ENCODE results near the gene KLK12.

KLK12 gene

DNA sequence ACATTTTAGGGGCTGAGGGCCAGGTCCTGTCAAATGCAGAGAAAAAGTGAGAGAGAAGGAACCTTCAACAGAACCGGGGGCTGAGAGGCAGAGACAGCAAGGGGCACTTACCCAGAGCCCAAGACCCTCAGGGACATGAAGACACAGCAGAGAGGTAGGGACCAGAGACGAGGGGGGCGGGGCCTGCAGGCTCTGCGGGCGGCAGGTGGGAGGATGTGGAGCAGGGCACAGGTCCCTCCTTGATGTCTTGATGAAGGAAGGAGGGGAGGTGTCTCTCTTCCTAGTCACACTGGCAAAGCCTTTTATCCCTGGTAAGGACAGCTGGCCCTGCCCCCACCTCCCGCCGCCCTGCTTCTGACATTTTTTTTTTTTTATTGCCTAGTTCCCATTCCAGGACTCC, 47.8 kb upstream of the KLK12 start, which contains the start of gene KLK14:
TSS of gene KLK14 (minus strand) at position 277 of the 400 bp plus-strand sequence. CDS start at position 4, 273 bp downstream.
- no peak within 1 kb of the TSS for H2BK5ac ChIP-seq (ENCODE audit: low read depth, low read length, poor library complexity, severe bottlenecking)
- H3K4ac ChIP-seq (ENCODE audit: low read depth in 1 of 2, low read length in 2 of 2) = no peak within 1 kb of the TSS
- no peak within 1 kb of the TSS for H2AK5ac ChIP-seq (ENCODE audit: low read length, severe bottlenecking)
- no peaks in the 10 kb centered on the region for H3K36me3 ChIP-seq (ENCODE audit: control insufficient read depth in 1 of 2, insufficient read depth in 2 of 2, low read depth in 1 of 2, low read length in 2 of 2)
- WGBS = 43% methylated on average over 3 of the region's 7 CpGs
- H2BK120ac ChIP-seq (ENCODE audit: low read depth, low read length) = no peak within 1 kb of the TSS
- no peak within 1 kb of the TSS for H2AFZ ChIP-seq (ENCODE audit: low read depth, low read length)
- no peak within 1 kb of the TSS for H2BK15ac ChIP-seq (ENCODE audit: low read depth, poor library complexity, severe bottlenecking)
- H3K14ac ChIP-seq (ENCODE audit: low read length in 2 of 2) = no peak within 1 kb of the TSS
- H3K79me1 ChIP-seq (replicated peaks; ENCODE audit: low read length, poor library complexity, severe bottlenecking) = no peaks in the 10 kb centered on the region
- peaks cover 0 to 30% of the 10 kb centered on the region in 2 experiments for H3K27me3 ChIP-seq (ENCODE audit: control insufficient read depth in 1 of 2, insufficient read depth in 1 of 2, low read length in 2 of 2)
- H3K23ac ChIP-seq (ENCODE audit: low read length in 2 of 2) = no peak within 1 kb of the TSS
- no peak within 1 kb of the TSS for H3K27ac ChIP-seq (ENCODE audit: low read length, poor library complexity, severe bottlenecking)
- no peak within 1 kb of the TSS for H4K91ac ChIP-seq (ENCODE audit: low read length)
- DNase-seq = no peak
- H3K9ac ChIP-seq (ENCODE audit: low read length) = no peak within 1 kb of the TSS
- H2BK12ac ChIP-seq (ENCODE audit: low read length in 2 of 2) = no peak within 1 kb of the TSS
- H3K4me2 ChIP-seq (ENCODE audit: low read length, poor library complexity, severe bottlenecking) = no peak within 1 kb of the TSS
- no peaks in the 10 kb centered on the region for H3K9me3 ChIP-seq (ENCODE audit: control insufficient read depth, low read length)
- no peaks in the 10 kb centered on the region for H3K4me1 ChIP-seq (ENCODE audit: control insufficient read depth, insufficient read depth, low read depth, low read length)
- H3K18ac ChIP-seq (ENCODE audit: low read depth in 1 of 2, low read length in 2 of 2) = no peak within 1 kb of the TSS
- H3K4me3 ChIP-seq (ENCODE audit: insufficient read depth in 1 of 2, low read depth in 1 of 2, low read length in 2 of 2) = no peak within 1 kb of the TSS
- no peak within 1 kb of the TSS for H4K8ac ChIP-seq (ENCODE audit: low read length)

- Histone ChIP-seq H3K18ac (ENCODE audit: low read depth in 1 of 2, low read length in 2 of 2) (no peak overlapping the region), H3K36me3 (ENCODE audit: control insufficient read depth in 1 of 2, insufficient read depth in 2 of 2, low read depth in 1 of 2, low read length in 2 of 2) (no peaks in the 10 kb centered on the region), H2BK12ac (ENCODE audit: low read length in 2 of 2) (no peak overlapping the region), H3K9me3 (ENCODE audit: control insufficient read depth, low read length) (no peaks in the 10 kb centered on the region), H3K79me1 (replicated peaks; ENCODE audit: low read length, poor library complexity, severe bottlenecking) (no peaks in the 10 kb centered on the region), H2AK5ac (ENCODE audit: low read length, severe bottlenecking) (no peak overlapping the region), H3K9ac (ENCODE audit: low read length) (no peak overlapping the region), H3K4me3 (ENCODE audit: insufficient read depth in 1 of 2, low read depth in 1 of 2, low read length in 2 of 2) (no peak overlapping the region), H2BK120ac (ENCODE audit: low read depth, low read length) (no peak overlapping the region), H3K27ac (ENCODE audit: low read length, poor library complexity, severe bottlenecking) (no peak overlapping the region), H2BK5ac (ENCODE audit: low read depth, low read length, poor library complexity, severe bottlenecking) (no peak overlapping the region), H3K4me1 (ENCODE audit: control insufficient read depth, insufficient read depth, low read depth, low read length) (no peaks in the 10 kb centered on the region), H3K23ac (ENCODE audit: low read length in 2 of 2) (no peak overlapping the region), H4K8ac (ENCODE audit: low read length) (no peak overlapping the region), H3K4ac (ENCODE audit: low read depth in 1 of 2, low read length in 2 of 2) (no peak overlapping the region), H3K27me3 (ENCODE audit: control insufficient read depth in 1 of 2, insufficient read depth in 1 of 2, low read length in 2 of 2) (peaks cover 0 to 30% of the 10 kb centered on the region in 2 experiments), H4K91ac (ENCODE audit: low read length) (no peak overlapping the region), H3K14ac (ENCODE audit: low read length in 2 of 2) (no peak overlapping the region), H2BK15ac (ENCODE audit: low read depth, poor library complexity, severe bottlenecking) (no peak overlapping the region), H3K4me2 (ENCODE audit: low read length, poor library complexity, severe bottlenecking) (no peak overlapping the region), H2AFZ (ENCODE audit: low read depth, low read length) (no peak overlapping the region)
- DNase-seq = no peak
- WGBS = 90% methylated on average over 7 of the region's 14 CpGs
These were observed 46.7 kb upstream of the KLK12 start for GRCh38 chr19:51081476-51081875.

DNA sequence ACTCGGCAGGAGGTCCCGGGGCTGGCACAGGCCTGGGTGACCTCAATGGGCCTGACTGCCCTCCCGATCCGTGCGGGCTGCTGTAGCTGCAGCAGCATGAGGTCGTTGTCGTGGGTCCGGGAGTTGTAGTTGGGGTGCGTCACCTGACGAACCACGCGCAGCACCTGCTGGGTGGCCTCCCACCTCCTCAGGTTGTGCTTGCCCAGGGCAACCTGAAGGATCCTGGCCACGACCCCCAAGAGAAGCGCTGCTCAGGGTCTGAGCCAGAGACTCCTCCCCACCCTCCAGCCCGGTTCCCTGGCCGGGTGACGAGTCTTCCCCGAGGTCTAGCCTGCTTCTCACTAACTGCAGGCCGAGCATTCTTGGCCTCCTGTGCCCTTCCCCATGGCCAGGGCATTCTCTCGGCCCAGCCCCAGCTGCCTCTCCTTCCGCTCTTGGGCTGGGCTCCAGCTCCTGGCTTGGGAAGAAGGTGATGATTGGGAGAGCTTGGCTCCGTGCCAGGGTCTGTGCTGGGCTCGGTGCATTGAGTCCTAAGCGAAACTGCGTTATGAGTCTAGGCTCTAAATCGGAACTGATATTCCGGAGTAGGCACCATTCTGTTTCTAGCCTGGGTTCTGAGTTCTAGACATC, 44.8 kb upstream of the KLK12 start:
- Histone ChIP-seq H3K9ac (ENCODE audit: low read length) (no peak overlapping the region), H2BK5ac (ENCODE audit: low read depth, low read length, poor library complexity, severe bottlenecking) (no peak overlapping the region)
- WGBS = 89% methylated on average over 27 of the region's 27 CpGs

GRCh38 chr19:51078731-51079130, 43.9 kb upstream of the KLK12 start:
- H4K91ac ChIP-seq (ENCODE audit: low read length) = no peak overlapping the region
- no peak overlapping the region for H3K23ac ChIP-seq (ENCODE audit: low read length in 2 of 2)
- no peaks in the 10 kb centered on the region for H3K36me3 ChIP-seq (ENCODE audit: control insufficient read depth in 1 of 2, insufficient read depth in 2 of 2, low read depth in 1 of 2, low read length in 2 of 2)
- H3K9me3 ChIP-seq (ENCODE audit: control insufficient read depth, low read length) = peaks cover 7% of the 10 kb centered on the region
- no peak overlapping the region for H2AFZ ChIP-seq (ENCODE audit: low read depth, low read length)
- no peak overlapping the region for H3K14ac ChIP-seq (ENCODE audit: low read length in 2 of 2)
- no peak overlapping the region for H2BK15ac ChIP-seq (ENCODE audit: low read depth, poor library complexity, severe bottlenecking)
- H4K8ac ChIP-seq (ENCODE audit: low read length) = no peak overlapping the region
- H3K27ac ChIP-seq (ENCODE audit: low read length, poor library complexity, severe bottlenecking) = no peak overlapping the region
- H3K18ac ChIP-seq (ENCODE audit: low read depth in 1 of 2, low read length in 2 of 2) = no peak overlapping the region
- no peak overlapping the region for H2BK120ac ChIP-seq (ENCODE audit: low read depth, low read length)
- no peak overlapping the region for H2BK12ac ChIP-seq (ENCODE audit: low read length in 2 of 2)
- H3K79me1 ChIP-seq (replicated peaks; ENCODE audit: low read length, poor library complexity, severe bottlenecking) = no peaks in the 10 kb centered on the region
- 81% methylated on average over 6 of the region's 6 CpGs for WGBS
- H3K27me3 ChIP-seq (ENCODE audit: control insufficient read depth in 1 of 2, insufficient read depth in 1 of 2, low read length in 2 of 2) = peaks cover 0 to 23% of the 10 kb centered on the region in 2 experiments
- H3K9ac ChIP-seq (ENCODE audit: low read length) = no peak overlapping the region
- no peak for DNase-seq
- no peak overlapping the region for H3K4me3 ChIP-seq (ENCODE audit: insufficient read depth in 1 of 2, low read depth in 1 of 2, low read length in 2 of 2)
- H3K4me1 ChIP-seq (ENCODE audit: control insufficient read depth, insufficient read depth, low read depth, low read length) = no peaks in the 10 kb centered on the region
- no peak overlapping the region for H3K4ac ChIP-seq (ENCODE audit: low read depth in 1 of 2, low read length in 2 of 2)
- no peak overlapping the region for H3K4me2 ChIP-seq (ENCODE audit: low read length, poor library complexity, severe bottlenecking)
- no peak overlapping the region for H2AK5ac ChIP-seq (ENCODE audit: low read length, severe bottlenecking)
- no peak overlapping the region for H2BK5ac ChIP-seq (ENCODE audit: low read depth, low read length, poor library complexity, severe bottlenecking)

More for the DNA sequence above, 44.8 kb upstream of the KLK12 start:
- Histone ChIP-seq H3K18ac (ENCODE audit: low read depth in 1 of 2, low read length in 2 of 2) (no peak overlapping the region), H2AFZ (ENCODE audit: low read depth, low read length) (no peak overlapping the region), H3K4me1 (ENCODE audit: control insufficient read depth, insufficient read depth, low read depth, low read length) (no peaks in the 10 kb centered on the region), H3K9me3 (ENCODE audit: control insufficient read depth, low read length) (no peaks in the 10 kb centered on the region), H3K4me3 (ENCODE audit: insufficient read depth in 1 of 2, low read depth in 1 of 2, low read length in 2 of 2) (no peak overlapping the region), H3K14ac (ENCODE audit: low read length in 2 of 2) (no peak overlapping the region), H4K91ac (ENCODE audit: low read length) (no peak overlapping the region), H3K79me1 (replicated peaks; ENCODE audit: low read length, poor library complexity, severe bottlenecking) (no peaks in the 10 kb centered on the region), H3K4me2 (ENCODE audit: low read length, poor library complexity, severe bottlenecking) (no peak overlapping the region), H2AK5ac (ENCODE audit: low read length, severe bottlenecking) (no peak overlapping the region), H4K8ac (ENCODE audit: low read length) (no peak overlapping the region), H3K36me3 (ENCODE audit: control insufficient read depth in 1 of 2, insufficient read depth in 2 of 2, low read depth in 1 of 2, low read length in 2 of 2) (no peaks in the 10 kb centered on the region), H3K27me3 (ENCODE audit: control insufficient read depth in 1 of 2, insufficient read depth in 1 of 2, low read length in 2 of 2) (peaks cover 0 to 30% of the 10 kb centered on the region in 2 experiments), H2BK15ac (ENCODE audit: low read depth, poor library complexity, severe bottlenecking) (no peak overlapping the region), H3K4ac (ENCODE audit: low read depth in 1 of 2, low read length in 2 of 2) (no peak overlapping the region), H2BK12ac (ENCODE audit: low read length in 2 of 2) (no peak overlapping the region), H3K23ac (ENCODE audit: low read length in 2 of 2) (no peak overlapping the region), H2BK120ac (ENCODE audit: low read depth, low read length) (no peak overlapping the region), H3K27ac (ENCODE audit: low read length, poor library complexity, severe bottlenecking) (no peak overlapping the region)
- DNase-seq = no peak

All from mesenchymal stem cell (in vitro differentiated cells and primary cell).